ENCODE measurements around the gene DNAH10.
"Not testable (repeated sequence)": the region's sequence is repeated elsewhere in the genome, so short reads cannot be mapped to it uniquely, and the experiment has no call there.

Gene DNAH10

GRCh38 chr12:123942238-123942653, 180.1 kb downstream of the DNAH10 start:
- Histone ChIP-seq H3K27me3 (ENCODE audit: insufficient read depth, low read length) (peaks cover 14% of the 10 kb centered on the region; the same call in 1 of the 2 replicates), H3K27ac (ENCODE audit: low read length) (no peak overlapping the region), H3K9me3 (ENCODE audit: insufficient read depth, low read depth, low read length) (peaks cover 9% of the 10 kb centered on the region; the same call in 1 of the 2 replicates), H3K9ac (ENCODE audit: low read depth, low read length) (no peak overlapping the region), H3K4me3 (ENCODE audit: low read length) (no peak overlapping the region), H3K4me1 (ENCODE audit: insufficient read depth, low read length) (no peaks in the 10 kb centered on the region), H3K36me3 (ENCODE audit: insufficient read depth, low read depth, low read length) (no peaks in the 10 kb centered on the region)

DNA sequence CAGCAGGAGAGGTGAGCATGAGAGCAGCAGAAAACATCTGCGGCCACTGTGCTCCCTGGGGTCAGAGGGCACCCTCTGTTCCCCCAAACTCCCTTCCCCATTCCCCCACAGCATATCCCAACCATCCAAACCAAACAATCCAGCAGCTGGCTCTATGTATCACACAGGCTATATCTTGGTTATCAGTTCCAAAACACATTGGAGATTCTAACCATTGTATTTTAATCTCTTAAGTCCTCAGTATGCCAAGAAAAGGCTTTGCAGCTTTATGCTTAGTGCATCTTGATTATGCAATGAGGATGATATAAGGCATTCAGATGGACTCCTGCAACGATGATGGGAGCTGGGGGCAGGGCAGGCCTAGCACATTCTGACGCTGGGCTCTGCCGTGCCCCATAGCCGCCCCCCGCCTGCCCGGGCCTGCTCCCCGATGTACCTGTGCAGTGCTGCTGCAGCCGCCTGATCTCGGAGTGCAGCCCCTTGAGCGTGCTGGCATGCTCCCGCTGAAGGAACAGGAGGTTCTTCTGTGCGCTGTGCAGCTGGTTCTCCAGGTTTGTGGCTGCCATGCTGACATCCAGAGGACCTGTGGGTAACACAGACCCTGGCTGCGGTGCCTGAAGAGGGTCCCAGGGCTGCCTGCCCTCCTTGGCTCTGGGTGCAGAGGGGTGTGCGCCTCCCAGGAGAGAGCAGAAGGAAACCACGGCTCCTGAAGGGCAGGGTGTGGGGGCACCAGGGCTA, 181.0 kb downstream of the DNAH10 start:
- Histone ChIP-seq H3K4me1 (ENCODE audit: insufficient read depth, low read length) (no peaks in the 10 kb centered on the region), H3K27me3 (ENCODE audit: insufficient read depth, low read length) (peaks cover 15% of the 10 kb centered on the region; the same call in 1 of the 2 replicates), H3K27ac (ENCODE audit: low read length) (no peak overlapping the region), H3K4me3 (ENCODE audit: low read length) (no peak overlapping the region), H3K36me3 (ENCODE audit: insufficient read depth, low read depth, low read length) (no peaks in the 10 kb centered on the region), H3K9ac (ENCODE audit: low read depth, low read length) (no peak overlapping the region), H3K9me3 (ENCODE audit: insufficient read depth, low read depth, low read length) (peaks cover 9% of the 10 kb centered on the region; the same call in 1 of the 2 replicates)

- Histone ChIP-seq H3K36me3 (ENCODE audit: insufficient read depth, low read depth, low read length) (no peaks in the 10 kb centered on the region), H3K27me3 (ENCODE audit: insufficient read depth, low read length) (peaks cover 23% of the 10 kb centered on the region; the same call in 1 of the 2 replicates), H3K9ac (ENCODE audit: low read depth, low read length) (no peak overlapping the region)
Observed at GRCh38 chr12:123943816-123944215, 181.7 kb downstream of the DNAH10 start.

GRCh38 chr12:123944696-123945095, 182.6 kb downstream of the DNAH10 start:
- H3K27ac ChIP-seq (ENCODE audit: low read length), result no peak overlapping the region
- H3K4me1 ChIP-seq (ENCODE audit: insufficient read depth, low read length), result no peaks in the 10 kb centered on the region
- peaks cover 28% of the 10 kb centered on the region; the same call in 1 of the 2 replicates for H3K27me3 ChIP-seq (ENCODE audit: insufficient read depth, low read length)
- H3K9me3 ChIP-seq (ENCODE audit: insufficient read depth, low read depth, low read length), result peaks cover 9% of the 10 kb centered on the region; the same call in 1 of the 2 replicates
- no peak overlapping the region for H3K9ac ChIP-seq (ENCODE audit: low read depth, low read length)
- H3K36me3 ChIP-seq (ENCODE audit: insufficient read depth, low read depth, low read length), result no peaks in the 10 kb centered on the region
- H3K4me3 ChIP-seq (ENCODE audit: low read length), result no peak overlapping the region

More at GRCh38 chr12:123943816-123944215, 181.7 kb downstream of the DNAH10 start:
- Histone ChIP-seq H3K4me1 (ENCODE audit: insufficient read depth, low read length) (no peaks in the 10 kb centered on the region), H3K27ac (ENCODE audit: low read length) (no peak overlapping the region), H3K4me3 (ENCODE audit: low read length) (no peak overlapping the region), H3K9me3 (ENCODE audit: insufficient read depth, low read depth, low read length) (peaks cover 9% of the 10 kb centered on the region; the same call in 1 of the 2 replicates)

GRCh38 chr12:123945287-123946151, 183.4 kb downstream of the DNAH10 start:
- Histone ChIP-seq H3K27ac (ENCODE audit: low read length) (no peak overlapping the region), H3K9me3 (ENCODE audit: insufficient read depth, low read depth, low read length) (peaks cover 9% of the 10 kb centered on the region; the same call in 1 of the 2 replicates), H3K4me1 (ENCODE audit: insufficient read depth, low read length) (no peaks in the 10 kb centered on the region), H3K27me3 (ENCODE audit: insufficient read depth, low read length) (peaks cover 28% of the 10 kb centered on the region; the same call in 1 of the 2 replicates), H3K36me3 (ENCODE audit: insufficient read depth, low read depth, low read length) (no peaks in the 10 kb centered on the region), H3K9ac (ENCODE audit: low read depth, low read length) (no peak overlapping the region), H3K4me3 (ENCODE audit: low read length) (no peak overlapping the region)

- Histone ChIP-seq H3K27me3 (ENCODE audit: insufficient read depth, low read length) (peaks cover 28% of the 10 kb centered on the region; the same call in 1 of the 2 replicates), H3K36me3 (ENCODE audit: insufficient read depth, low read depth, low read length) (no peaks in the 10 kb centered on the region), H3K9ac (ENCODE audit: low read depth, low read length) (no peak overlapping the region), H3K9me3 (ENCODE audit: insufficient read depth, low read depth, low read length) (peaks cover 9% of the 10 kb centered on the region; the same call in 1 of the 2 replicates), H3K4me1 (ENCODE audit: insufficient read depth, low read length) (no peaks in the 10 kb centered on the region), H3K27ac (ENCODE audit: low read length) (no peak overlapping the region), H3K4me3 (ENCODE audit: low read length) (no peak overlapping the region)
Observed at GRCh38 chr12:123946152-123946515, 184.0 kb downstream of the DNAH10 start.

GRCh38 chr12:123946516-123947505, 184.7 kb downstream of the DNAH10 start:
- H3K4me1 ChIP-seq (ENCODE audit: insufficient read depth, low read length); H3K27ac ChIP-seq (ENCODE audit: low read length); H3K9ac ChIP-seq (ENCODE audit: low read depth, low read length); H3K4me3 ChIP-seq (ENCODE audit: low read length); H3K36me3 ChIP-seq (ENCODE audit: insufficient read depth, low read depth, low read length); H3K9me3 ChIP-seq (ENCODE audit: insufficient read depth, low read depth, low read length): not testable (repeated sequence)
- H3K27me3 ChIP-seq (ENCODE audit: insufficient read depth, low read length), result peaks cover 28% of the 10 kb centered on the region; the same call in 1 of the 2 replicates

DNA sequence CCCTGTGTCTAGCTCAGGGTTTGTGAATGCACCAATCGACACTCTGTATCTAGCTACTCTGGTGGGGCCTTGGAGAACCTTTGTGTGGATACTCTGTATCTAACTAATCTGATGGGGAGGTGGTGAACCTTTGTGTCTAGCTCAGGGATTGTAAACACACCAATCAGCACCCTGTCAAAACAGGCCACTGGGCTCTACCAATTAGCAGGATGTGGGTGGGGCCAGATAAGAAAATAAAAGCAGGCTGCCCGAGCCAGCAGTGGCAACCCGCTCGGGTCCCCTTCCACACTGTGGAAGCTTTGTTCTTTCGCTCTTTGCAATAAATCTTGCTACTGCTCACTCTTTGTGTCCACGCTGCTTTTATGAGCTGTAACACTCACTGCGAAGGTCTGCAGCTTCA, 185.4 kb downstream of the DNAH10 start:
- not testable (repeated sequence) for H3K36me3 ChIP-seq (ENCODE audit: insufficient read depth, low read depth, low read length); H3K4me3 ChIP-seq (ENCODE audit: low read length); H3K9me3 ChIP-seq (ENCODE audit: insufficient read depth, low read depth, low read length); H3K27ac ChIP-seq (ENCODE audit: low read length); H3K9ac ChIP-seq (ENCODE audit: low read depth, low read length); H3K4me1 ChIP-seq (ENCODE audit: insufficient read depth, low read length)
- peaks cover 31% of the 10 kb centered on the region for H3K27me3 ChIP-seq (ENCODE audit: insufficient read depth, low read length)

DNA sequence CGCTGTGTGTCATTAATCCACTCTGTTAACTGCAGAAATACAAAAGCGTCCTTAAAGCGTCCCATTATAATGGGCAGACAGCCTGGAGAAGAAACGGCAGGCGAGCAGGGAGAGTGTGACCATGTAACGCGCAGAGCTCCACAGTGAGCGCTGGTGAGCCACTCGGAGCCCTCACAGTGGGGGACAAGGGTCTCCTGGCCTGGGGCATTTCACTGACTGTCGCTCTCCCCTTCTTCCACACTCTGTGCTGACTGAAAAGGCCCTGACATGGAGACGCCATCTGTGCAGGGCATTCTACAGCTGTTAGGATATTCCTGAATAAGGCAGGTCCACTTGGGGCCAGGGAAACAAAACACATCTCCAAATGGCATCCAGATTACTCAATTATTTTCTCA, 186.3 kb downstream of the DNAH10 start:
- Histone ChIP-seq H3K9ac (ENCODE audit: low read depth, low read length) (no peak overlapping the region), H3K27ac (ENCODE audit: low read length) (no peak overlapping the region), H3K4me3 (ENCODE audit: low read length) (no peak overlapping the region), H3K27me3 (ENCODE audit: insufficient read depth, low read length) (peaks cover 37% of the 10 kb centered on the region), H3K9me3 (ENCODE audit: insufficient read depth, low read depth, low read length) (no peaks in the 10 kb centered on the region), H3K36me3 (ENCODE audit: insufficient read depth, low read depth, low read length) (no peaks in the 10 kb centered on the region), H3K4me1 (ENCODE audit: insufficient read depth, low read length) (no peaks in the 10 kb centered on the region)

DNA sequence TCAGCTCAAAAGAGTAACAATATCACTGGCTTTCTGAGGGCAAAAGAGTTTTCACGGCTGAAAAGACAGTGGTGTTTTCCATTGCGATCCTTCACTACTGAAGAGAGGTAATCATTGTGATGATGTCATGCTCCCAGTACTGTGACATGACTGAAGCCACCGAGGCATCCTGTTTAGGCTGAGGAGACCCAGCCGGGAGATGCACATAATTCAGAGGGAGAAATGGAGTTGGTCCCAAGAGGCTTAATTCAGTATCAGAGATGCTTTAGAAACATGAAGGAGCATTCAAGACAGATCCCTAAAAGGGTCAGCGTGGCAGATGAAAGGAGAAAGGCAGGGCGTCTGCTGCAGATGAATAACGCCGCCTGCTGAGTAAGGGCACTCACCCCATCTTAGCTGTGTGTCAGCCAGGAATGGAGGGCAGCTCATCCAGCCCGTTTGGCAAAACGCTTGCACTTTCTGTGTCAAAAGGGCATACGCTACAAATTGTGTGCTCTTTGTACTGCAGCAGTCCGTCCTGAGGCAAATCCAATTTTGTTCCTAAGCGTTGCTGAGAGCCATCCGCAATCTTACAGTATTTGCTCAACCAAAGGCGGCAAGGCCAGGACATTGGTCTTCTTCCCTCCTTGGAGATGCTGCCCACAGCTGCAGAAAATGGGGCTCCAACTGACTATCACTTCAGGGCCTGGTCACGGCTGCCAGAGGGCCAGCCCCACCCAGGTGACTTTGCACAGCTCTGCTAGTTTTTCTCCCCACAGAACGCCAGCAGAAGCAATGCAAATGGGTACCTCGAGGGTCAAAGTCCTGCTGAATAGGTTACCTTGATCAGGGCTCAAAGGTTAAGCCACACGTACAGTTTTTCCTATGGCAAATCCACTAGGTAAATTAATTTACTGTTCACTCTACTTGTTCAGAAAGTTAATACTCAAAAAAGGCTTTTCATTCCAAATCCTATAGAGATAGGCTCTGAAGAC, 187.0 kb downstream of the DNAH10 start:
- Histone ChIP-seq H3K4me3 (ENCODE audit: low read length) (no peak overlapping the region), H3K27me3 (ENCODE audit: insufficient read depth, low read length) (peaks cover 37% of the 10 kb centered on the region), H3K36me3 (ENCODE audit: insufficient read depth, low read depth, low read length) (no peaks in the 10 kb centered on the region), H3K4me1 (ENCODE audit: insufficient read depth, low read length) (no peaks in the 10 kb centered on the region), H3K9me3 (ENCODE audit: insufficient read depth, low read depth, low read length) (no peaks in the 10 kb centered on the region), H3K9ac (ENCODE audit: low read depth, low read length) (no peak overlapping the region), H3K27ac (ENCODE audit: low read length) (no peak overlapping the region)
